Spleen (tissue), 7 donors: ENCODE results near the gene BEND4.

Experiments
- POLR2A ChIP-seq, 3 donors: fragments of 450-650 bp; IDR thresholded peaks; one replicate each; pipeline ENCODE4 v1.5.1; 2017; ENCODE audit warnings: antibody characterized with exemption in 3 of 3, mild to moderate bottlenecking in 1 of 3
- POLR2AphosphoS5 ChIP-seq, 3 donors: sonication (generic); formaldehyde crosslinking; IDR thresholded peaks; one replicate each; pipeline ENCODE4 v1.5.1; 2017; ENCODE audit warnings: antibody characterized with exemption in 3 of 3
- TF ChIP-seq, protein P1 (sequence below), 11 experiments: fragments of 200-600 bp in 7 of 11; fragments of 450-650 bp in 4 of 11; sonication (generic) in 4 of 11; IDR thresholded peaks in 8 of 11; conservative IDR thresholded peaks in 3 of 11; 1 replicate in 7 of 11; 2 replicates in 4 of 11; pipeline versions ENCODE4 v1.4.0 to v1.8.0; 2016 to 2021; ENCODE audit warnings: antibody characterized with exemption in 11 of 11, inconsistent platforms in 4 of 11, mild to moderate bottlenecking in 1 of 11
- donor health status: DM: no; HTN: no; CAD: no; lungs with moderate emphysema.
- donor health status: DM: no; HTN: no; CAD: no.
- donor health status: DM: no; HTN: no; CAD: no.

DNA sequence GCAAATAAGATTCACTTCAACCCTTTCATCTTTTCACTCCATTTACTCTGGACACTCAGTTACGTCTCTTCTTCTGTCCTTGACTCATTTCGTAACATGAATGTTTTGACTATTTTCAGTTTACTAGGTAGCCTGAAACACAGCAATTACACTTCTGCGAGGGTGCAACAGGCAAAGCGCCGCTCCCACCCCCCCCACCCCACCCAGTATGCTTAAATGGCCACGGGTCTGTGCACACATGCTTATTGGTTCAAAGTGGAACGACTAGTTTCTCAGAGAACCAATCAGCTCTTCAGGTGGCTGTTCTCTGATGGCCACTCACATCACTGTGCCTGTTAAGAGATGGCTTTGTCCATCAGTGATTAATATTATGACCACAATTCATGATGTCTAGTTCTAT is 3.5 kb downstream of the BEND4 start:
- TF ChIP-seq, protein P1, sequence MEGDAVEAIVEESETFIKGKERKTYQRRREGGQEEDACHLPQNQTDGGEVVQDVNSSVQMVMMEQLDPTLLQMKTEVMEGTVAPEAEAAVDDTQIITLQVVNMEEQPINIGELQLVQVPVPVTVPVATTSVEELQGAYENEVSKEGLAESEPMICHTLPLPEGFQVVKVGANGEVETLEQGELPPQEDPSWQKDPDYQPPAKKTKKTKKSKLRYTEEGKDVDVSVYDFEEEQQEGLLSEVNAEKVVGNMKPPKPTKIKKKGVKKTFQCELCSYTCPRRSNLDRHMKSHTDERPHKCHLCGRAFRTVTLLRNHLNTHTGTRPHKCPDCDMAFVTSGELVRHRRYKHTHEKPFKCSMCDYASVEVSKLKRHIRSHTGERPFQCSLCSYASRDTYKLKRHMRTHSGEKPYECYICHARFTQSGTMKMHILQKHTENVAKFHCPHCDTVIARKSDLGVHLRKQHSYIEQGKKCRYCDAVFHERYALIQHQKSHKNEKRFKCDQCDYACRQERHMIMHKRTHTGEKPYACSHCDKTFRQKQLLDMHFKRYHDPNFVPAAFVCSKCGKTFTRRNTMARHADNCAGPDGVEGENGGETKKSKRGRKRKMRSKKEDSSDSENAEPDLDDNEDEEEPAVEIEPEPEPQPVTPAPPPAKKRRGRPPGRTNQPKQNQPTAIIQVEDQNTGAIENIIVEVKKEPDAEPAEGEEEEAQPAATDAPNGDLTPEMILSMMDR (IDR thresholded peaks at IDR 0.05 in 8 of 11, conservative IDR thresholded peaks at IDR 0.05 in 3 of 11): no peak
- TF ChIP-seq POLR2A (IDR thresholded peaks at IDR 0.05) (no peak), POLR2AphosphoS5 (IDR thresholded peaks at IDR 0.05) (no peak)
